Skeletal muscle tissue (tissue), 4 donors: Measurements from ENCODE around the gene GSTT2. TPM values are rescaled to one million over a fixed set of nuclear protein-coding genes. Genes with fewer than 3 reads are reported as not detected.
"Not testable (repeated sequence)": the region's sequence is repeated elsewhere in the genome, so short reads cannot be mapped to it uniquely, and the experiment has no call there.

Source experiments
- H3K27ac ChIP-seq: one replicate; pipeline ENCODE4 v1.7.0; 2013; ENCODE audit warnings: mild to moderate bottlenecking, low read depth, low read length, inconsistent platforms
- H3K27me3 ChIP-seq, 3 donors: one replicate each; pipeline ENCODE4 v1.7.0; 2013; ENCODE audit warnings: low read length in 3 of 3; ENCODE audit not compliant: control insufficient read depth in 3 of 3, insufficient read depth in 3 of 3
- H3K36me3 ChIP-seq, 3 donors: one replicate each; pipeline ENCODE4 v1.7.0; 2013; ENCODE audit warnings: low read length in 3 of 3; ENCODE audit not compliant: control insufficient read depth in 3 of 3, insufficient read depth in 3 of 3
- H3K4me1 ChIP-seq, 3 donors: one replicate each; pipeline ENCODE4 v1.7.0; 2013; ENCODE audit warnings: low read length in 3 of 3, mild to moderate bottlenecking in 3 of 3; ENCODE audit not compliant: control insufficient read depth in 3 of 3, insufficient read depth in 3 of 3
- H3K4me3 ChIP-seq, 3 donors: one replicate each; pipeline ENCODE4 v1.7.0; 2013; ENCODE audit warnings: low read length in 3 of 3
- H3K9ac ChIP-seq, 3 donors: one replicate each; pipeline ENCODE4 v1.7.0; 2013; ENCODE audit warnings: low read length in 3 of 3, mild to moderate bottlenecking in 3 of 3, moderate library complexity in 2 of 3, low read depth in 1 of 3
- H3K9me3 ChIP-seq, 3 donors: one replicate each; pipeline ENCODE4 v1.7.0; 2013; ENCODE audit warnings: low read length in 3 of 3; ENCODE audit not compliant: control insufficient read depth in 3 of 3
- total RNA-seq: library from RNA; depleted of rRNA; stranded (reverse); fragments of >200 nt; gene quantifications from one replicate; pipeline ENCODE4 v1.2.3, GENCODE V29; 2014
- donor health status: Osteomylitis.

GSTT2 gene
- not detected for total RNA-seq

DNA sequence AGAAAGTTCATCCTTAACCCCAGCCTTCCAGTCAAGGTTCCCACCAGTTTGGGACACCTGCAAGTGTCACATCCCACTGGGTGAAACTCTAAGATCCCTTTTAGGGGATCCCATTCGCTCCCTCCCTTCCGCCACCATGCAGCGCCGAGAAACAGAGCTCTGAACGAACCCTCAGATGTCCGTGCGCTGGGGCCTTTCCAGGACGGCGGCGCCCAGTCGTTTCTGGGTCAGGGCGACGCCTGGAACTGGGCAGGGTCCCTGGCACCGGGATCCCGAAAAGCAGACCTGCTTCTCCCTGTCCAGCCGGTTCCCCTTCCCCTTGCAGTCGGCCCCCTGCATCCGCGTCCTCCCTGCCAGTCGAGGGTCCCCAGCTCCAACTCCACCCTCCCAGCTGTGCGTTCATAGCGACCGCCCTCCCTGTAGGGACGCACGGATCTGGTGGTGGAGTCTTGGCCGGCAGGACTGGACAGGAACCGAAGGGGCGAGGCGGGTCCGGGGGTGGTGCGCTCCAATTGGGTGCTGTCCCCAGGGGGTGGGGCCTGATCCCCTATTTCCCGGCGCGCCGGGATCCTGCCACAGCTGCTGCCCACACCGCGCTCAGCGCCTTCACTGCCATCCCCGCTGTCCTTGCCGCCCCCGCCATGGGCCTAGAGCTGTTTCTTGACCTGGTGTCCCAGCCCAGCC, at the start of gene GSTT2:
Gene GSTT2, plus strand, starts transcription at position 578 of the 684 bp plus-strand sequence.
- not testable (repeated sequence) for H3K36me3 ChIP-seq, H3K27ac ChIP-seq, H3K4me3 ChIP-seq, H3K4me1 ChIP-seq, H3K9ac ChIP-seq, H3K27me3 ChIP-seq, H3K9me3 ChIP-seq

DNA sequence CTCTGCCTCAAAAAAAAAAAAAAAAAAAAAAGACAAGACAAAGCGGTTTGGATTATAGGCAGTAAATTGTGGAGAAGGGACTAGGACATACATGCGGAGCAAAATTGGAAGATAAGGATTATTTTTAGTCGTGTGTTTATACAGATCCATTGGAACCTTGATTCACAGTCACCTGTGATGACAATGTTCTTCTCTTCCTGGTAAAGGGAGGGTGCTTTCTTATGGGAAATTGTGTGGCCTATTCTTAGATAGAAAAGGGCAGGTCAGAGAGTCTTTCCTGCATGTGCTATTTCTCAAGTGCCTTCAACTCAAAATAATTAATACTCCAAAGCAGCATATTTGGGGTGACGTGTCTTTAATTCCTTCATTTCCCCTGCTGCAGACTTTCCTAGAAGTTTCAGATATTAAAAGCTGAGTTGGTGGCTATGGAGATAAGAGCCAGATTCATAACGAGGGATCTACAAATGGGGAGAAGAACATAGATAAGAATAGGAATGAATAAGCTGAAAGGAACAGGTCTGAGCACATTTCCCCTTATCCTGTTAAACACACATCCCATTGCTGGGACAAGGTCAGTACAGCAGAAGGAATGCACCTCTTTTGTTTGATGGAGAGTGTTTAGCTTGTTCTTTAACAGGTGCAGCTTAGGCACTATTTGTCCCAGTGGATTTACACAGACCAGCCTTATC, 41.5 kb upstream of the GSTT2 start:
- no peaks in the 10 kb centered on the region for H3K4me1 ChIP-seq
- H3K4me3 ChIP-seq = no peak overlapping the region
- no peaks in the 10 kb centered on the region for H3K27me3 ChIP-seq
- no peaks in the 10 kb centered on the region for H3K36me3 ChIP-seq
- no peak overlapping the region for H3K9ac ChIP-seq
- no peaks in the 10 kb centered on the region for H3K9me3 ChIP-seq
- no peak overlapping the region for H3K27ac ChIP-seq

DNA sequence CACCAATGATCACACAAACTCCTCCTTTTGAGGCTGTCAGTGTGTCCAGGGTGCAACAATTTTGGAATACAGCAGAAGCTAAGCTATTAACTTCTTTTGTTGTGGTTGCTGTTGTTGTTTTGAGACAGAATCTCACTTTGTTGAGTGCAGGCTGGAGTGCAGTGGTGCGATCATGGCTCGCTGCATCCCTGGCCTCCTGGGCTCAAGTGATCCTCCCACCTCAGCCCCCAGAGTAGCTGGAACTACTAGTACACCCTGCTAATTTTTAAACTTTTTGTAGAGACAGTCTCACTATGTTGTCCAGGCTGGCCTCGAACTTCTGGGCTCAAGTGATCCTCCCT, 40.9 kb upstream of the GSTT2 start:
- H3K27me3 ChIP-seq = no peaks in the 10 kb centered on the region
- no peaks in the 10 kb centered on the region for H3K36me3 ChIP-seq
- H3K27ac ChIP-seq = no peak overlapping the region

DNA sequence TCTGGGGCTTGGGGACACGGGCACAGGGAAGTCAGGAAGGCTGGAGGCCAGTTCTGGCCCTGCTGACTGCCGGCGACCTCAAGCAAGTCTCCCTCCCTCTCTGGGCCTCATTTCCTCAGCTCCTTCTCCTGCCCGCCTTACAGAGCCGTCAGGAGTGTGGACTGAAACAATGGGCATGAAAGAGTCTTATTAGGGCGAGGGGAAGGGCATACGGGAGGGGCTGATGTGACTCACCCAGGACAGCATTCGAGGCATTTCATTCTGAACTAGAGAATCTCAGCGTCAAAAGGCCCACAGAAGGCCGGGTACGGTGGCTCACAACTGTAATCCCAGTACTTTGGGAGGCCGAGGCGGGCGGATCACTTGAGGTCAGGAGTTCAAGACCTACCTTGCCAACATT, 39.8 kb upstream of the GSTT2 start:
- H3K4me3 ChIP-seq, H3K9me3 ChIP-seq, H3K27ac ChIP-seq, H3K9ac ChIP-seq, H3K4me1 ChIP-seq, H3K27me3 ChIP-seq, H3K36me3 ChIP-seq: not testable (repeated sequence)

More for the DNA sequence above, 40.9 kb upstream of the GSTT2 start:
- Histone ChIP-seq H3K4me1 (no peaks in the 10 kb centered on the region), H3K9me3 (no peaks in the 10 kb centered on the region), H3K9ac (no peak overlapping the region), H3K4me3 (no peak overlapping the region)

DNA sequence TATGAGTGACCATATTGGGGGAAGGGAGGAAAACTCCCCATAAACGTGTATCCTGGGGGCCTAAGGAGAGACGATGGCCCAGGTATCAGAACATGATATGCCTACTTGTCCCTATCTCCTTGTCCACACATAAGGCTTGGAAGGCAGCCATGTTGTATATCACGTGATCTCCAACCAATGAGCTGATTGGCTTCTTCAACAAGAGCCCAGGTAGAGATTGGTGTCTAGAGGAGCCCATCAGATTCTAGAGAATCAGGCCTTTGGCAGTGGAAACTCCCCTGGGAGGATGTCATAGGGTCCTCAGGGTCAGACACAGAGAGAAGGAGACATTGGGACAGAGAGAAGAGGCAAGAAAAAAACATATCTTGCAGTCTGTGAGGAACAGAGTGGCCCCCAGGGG, 32.5 kb upstream of the GSTT2 start:
- not testable (repeated sequence) for H3K4me1 ChIP-seq, H3K9me3 ChIP-seq, H3K4me3 ChIP-seq, H3K9ac ChIP-seq, H3K27me3 ChIP-seq, H3K27ac ChIP-seq, H3K36me3 ChIP-seq

DNA sequence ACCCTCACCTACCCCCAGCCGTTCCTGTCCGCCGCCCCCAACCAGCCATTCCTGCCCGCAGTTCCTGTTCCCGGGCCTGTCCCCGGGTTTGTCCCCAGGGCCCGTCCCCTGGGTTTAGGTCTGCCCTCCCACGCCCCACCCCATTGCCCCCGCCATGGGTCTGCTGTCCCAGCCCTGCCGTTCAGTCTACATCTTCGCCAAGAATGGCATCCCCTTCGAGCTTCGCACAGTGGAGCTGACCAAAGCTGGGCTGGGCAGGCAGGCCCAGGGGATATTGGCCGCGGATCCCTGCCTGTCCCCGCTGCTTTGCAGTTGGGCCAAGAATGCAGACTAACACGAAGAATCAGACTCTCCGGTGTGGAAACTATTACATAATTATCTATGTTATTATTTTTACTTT, 30.2 kb upstream of the GSTT2 start:
- H3K4me3 ChIP-seq, H3K9ac ChIP-seq, H3K36me3 ChIP-seq: not testable (repeated sequence)

DNA sequence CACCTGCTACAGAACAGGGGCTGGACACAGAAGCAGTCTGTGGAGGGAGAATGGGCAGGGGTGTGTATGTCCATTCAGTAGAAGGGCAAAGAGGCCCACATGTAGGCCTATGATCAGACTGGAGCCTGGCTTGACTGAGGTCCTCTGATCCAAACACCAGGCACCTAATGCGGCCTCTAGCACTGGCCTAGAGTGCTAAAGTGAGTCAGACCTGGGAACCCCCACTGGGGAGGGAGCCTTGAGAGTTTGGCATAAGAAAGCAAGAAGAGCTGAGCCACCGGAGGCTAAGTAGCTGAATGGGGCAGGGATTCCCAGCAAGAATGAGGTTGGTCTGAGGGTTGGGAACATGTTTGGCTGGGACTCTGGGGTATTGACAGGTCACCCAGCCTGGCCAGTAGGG, 28.6 kb upstream of the GSTT2 start:
- H3K4me3 ChIP-seq, H3K27me3 ChIP-seq, H3K4me1 ChIP-seq, H3K36me3 ChIP-seq, H3K9ac ChIP-seq, H3K27ac ChIP-seq, H3K9me3 ChIP-seq: not testable (repeated sequence)

More for the DNA sequence above, 30.2 kb upstream of the GSTT2 start:
- H3K9me3 ChIP-seq, H3K4me1 ChIP-seq, H3K27me3 ChIP-seq, H3K27ac ChIP-seq: not testable (repeated sequence)

DNA sequence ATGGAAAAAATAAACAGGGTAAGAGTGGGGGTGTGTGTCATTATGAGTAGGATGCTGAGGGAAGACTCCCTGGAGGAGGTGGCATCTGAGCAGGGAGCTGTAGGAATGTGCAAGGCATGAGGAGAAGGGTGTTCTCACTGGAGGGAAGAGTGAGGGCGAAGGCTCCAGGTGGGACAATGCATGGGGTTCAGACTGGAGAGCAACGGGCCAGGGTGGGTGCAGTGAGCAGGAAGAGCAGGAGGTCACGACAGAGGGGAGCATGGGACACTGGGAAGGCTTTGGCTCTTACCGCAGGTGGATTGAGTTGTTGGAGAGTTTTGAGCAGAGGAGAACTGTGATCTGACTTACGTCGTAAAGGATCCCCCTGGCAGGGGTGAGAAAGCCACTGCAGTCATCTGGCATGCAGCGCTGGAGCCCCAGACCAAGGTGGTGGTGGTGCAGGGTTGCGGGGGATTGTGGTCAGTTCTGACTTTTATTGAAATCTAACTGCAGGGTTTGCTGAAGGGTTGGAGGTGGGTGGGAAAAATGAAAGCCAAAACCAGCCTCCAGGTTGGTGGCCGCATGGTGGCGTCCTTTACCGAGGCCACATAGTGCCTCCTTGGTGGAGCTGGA, 27.0 kb upstream of the GSTT2 start:
- not testable (repeated sequence) for H3K4me3 ChIP-seq, H3K27ac ChIP-seq, H3K36me3 ChIP-seq, H3K4me1 ChIP-seq, H3K9me3 ChIP-seq, H3K27me3 ChIP-seq, H3K9ac ChIP-seq

DNA sequence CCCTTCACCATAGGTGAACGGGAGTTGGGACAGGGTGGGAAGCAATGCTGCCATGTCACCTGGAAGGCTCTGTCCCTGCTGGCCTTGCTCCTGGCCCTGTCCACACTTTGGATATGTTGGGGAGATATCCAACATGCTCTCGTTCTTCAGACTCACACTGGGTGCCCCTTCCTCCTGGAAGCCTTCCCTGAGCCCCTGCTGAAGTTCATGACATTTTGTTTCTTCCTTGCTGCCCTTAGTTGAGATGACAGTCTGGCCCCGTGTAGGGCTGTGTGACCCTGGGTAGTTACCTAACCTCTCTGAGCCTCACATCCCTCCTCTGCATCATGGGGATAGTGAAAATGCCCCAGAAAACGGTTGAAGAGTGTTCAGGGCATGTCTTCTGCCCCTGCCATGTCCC, 26.4 kb upstream of the GSTT2 start:
- H3K36me3 ChIP-seq, H3K27me3 ChIP-seq, H3K9me3 ChIP-seq, H3K9ac ChIP-seq, H3K4me1 ChIP-seq, H3K4me3 ChIP-seq, H3K27ac ChIP-seq: not testable (repeated sequence)

DNA sequence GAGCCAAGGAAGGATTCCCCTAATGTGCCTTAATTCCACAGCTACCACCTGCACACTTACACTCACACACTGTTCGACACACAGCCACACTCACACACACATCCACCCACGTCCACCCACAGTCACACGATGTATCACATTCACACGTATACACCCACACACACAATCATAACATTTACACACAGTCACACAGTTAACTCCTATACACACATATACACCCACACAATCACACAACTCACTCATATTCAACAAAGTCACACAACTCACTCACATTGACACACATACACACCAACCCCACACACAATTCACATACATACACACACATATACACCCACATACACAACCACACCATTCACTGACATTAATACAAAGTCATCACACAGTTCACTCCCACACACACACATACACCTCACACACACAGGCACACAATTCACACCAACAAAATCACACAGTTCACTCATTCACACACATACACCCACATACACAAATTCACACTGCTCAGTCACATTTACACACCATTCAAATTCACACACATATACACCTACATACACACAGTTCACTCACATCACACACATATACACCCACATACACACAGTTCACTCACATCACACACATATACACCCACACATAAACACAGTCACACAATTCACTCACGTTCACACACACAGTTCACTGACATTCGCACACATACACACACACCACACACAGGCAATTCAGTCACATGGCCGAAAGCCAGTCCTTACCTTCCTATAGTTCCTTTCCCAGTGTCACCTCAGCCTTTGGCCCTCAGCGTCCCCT, 25.5 kb upstream of the GSTT2 start:
- not testable (repeated sequence) for H3K27me3 ChIP-seq, H3K9me3 ChIP-seq, H3K27ac ChIP-seq, H3K4me1 ChIP-seq, H3K4me3 ChIP-seq, H3K9ac ChIP-seq, H3K36me3 ChIP-seq
